ENCODE data around the gene PEPD.

Gene PEPD

DNA sequence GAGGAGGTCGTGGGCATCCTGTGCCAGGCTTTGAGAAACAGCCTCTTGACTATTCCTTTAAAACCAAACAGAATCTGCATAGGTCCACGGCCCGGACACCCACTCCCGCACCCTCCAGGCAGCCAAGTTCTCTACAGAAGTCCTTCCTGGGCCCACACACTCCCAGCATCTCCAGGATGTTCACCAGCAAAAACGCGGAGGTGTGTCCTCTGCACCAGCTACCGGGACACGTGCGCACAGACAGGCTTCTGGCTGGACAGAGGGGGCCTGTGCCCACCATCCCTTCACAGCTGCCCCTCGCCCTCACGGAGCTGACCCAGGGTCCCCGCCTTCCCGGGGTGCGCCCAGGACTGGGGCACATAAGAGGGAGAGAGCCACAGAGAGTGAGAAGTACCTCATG lies 103.8 kb downstream of the PEPD start:
- H2AFZ ChIP-seq (ENCODE audit: low read depth, low read length), result no peak overlapping the region
- H3K27me3 ChIP-seq (ENCODE audit: control insufficient read depth in 1 of 2, insufficient read depth in 1 of 2, low read length in 2 of 2), result no peaks in the 10 kb centered on the region
- H4K8ac ChIP-seq (ENCODE audit: low read length), result no peak overlapping the region
- H3K4ac ChIP-seq (ENCODE audit: low read depth in 1 of 2, low read length in 2 of 2), result no peak overlapping the region
- no peak overlapping the region for H3K18ac ChIP-seq (ENCODE audit: low read depth in 1 of 2, low read length in 2 of 2)
- WGBS, result over 99% methylated on average over 14 of the region's 14 CpGs
- H3K4me1 ChIP-seq (ENCODE audit: control insufficient read depth, insufficient read depth, low read depth, low read length), result peaks cover 12% of the 10 kb centered on the region
- no peak overlapping the region for H3K14ac ChIP-seq (ENCODE audit: low read length in 2 of 2)
- H3K9ac ChIP-seq (ENCODE audit: low read length), result no peak overlapping the region
- no peak overlapping the region for H2AK5ac ChIP-seq (ENCODE audit: low read length, severe bottlenecking)
- H3K27ac ChIP-seq (ENCODE audit: low read length, poor library complexity, severe bottlenecking), result no peak overlapping the region
- H3K4me2 ChIP-seq (ENCODE audit: low read length, poor library complexity, severe bottlenecking), result no peak overlapping the region
- no peak overlapping the region for H4K91ac ChIP-seq (ENCODE audit: low read length)
- H2BK12ac ChIP-seq (ENCODE audit: low read length in 2 of 2), result no peak overlapping the region
- H3K4me3 ChIP-seq (ENCODE audit: insufficient read depth in 1 of 2, low read depth in 1 of 2, low read length in 2 of 2), result no peak overlapping the region
- no peak overlapping the region for H2BK5ac ChIP-seq (ENCODE audit: low read depth, low read length, poor library complexity, severe bottlenecking)
- no peaks in the 10 kb centered on the region for H3K79me1 ChIP-seq (replicated peaks; ENCODE audit: low read length, poor library complexity, severe bottlenecking)
- H3K9me3 ChIP-seq (ENCODE audit: control insufficient read depth, low read length), result no peaks in the 10 kb centered on the region
- H3K36me3 ChIP-seq (ENCODE audit: control insufficient read depth in 1 of 2, insufficient read depth in 2 of 2, low read depth in 1 of 2, low read length in 2 of 2), result peaks cover 0 to 15% of the 10 kb centered on the region in 2 experiments
- H3K23ac ChIP-seq (ENCODE audit: low read length in 2 of 2), result no peak overlapping the region
- DNase-seq, result no peak
- no peak overlapping the region for H2BK120ac ChIP-seq (ENCODE audit: low read depth, low read length)
- H2BK15ac ChIP-seq (ENCODE audit: low read depth, poor library complexity, severe bottlenecking), result no peak overlapping the region

DNA sequence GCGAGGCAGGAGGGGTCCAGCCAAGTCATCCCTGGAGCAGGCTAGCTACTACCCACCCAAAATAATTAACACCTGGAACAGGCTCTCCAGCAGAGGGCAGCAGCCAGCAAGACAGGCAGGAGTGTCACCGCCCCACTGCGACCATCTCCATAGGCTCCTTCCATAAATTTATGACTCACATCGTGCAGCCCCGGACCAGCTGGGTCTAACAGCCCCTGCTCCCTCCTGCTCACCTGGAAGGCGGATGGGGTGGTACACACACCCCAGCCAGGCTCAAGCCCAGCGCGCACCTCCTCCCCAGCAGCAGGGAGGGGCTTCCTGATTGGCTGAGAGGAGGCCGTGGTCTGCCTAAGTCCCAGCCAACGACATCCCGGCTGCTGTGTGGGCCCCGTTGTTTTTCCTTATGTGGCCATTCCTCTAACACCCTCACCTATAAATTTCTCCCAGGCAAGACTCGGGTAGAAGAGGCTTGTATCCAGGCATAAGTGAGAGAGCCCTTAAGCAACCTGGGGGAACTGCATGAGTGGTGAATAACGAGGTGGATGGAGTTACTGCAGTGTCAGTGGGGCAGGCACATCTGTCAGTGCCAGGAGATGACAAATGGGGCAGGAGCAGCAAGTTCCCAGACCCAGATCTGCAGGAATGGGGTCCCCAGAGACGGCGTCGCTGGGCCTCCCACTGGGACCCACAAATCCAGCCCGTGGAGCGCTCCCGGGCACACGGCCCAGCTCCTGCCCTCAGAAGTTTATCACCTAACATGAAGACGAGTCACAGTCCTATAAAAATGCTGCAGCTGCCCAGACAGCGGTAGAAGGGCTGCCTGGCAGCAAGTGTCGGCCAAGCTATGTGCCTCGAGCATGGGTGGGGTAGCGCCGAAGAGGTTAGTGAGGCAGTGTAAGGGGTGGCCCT lies 105.0 kb downstream of the PEPD start:
- no peak overlapping the region for H2BK120ac ChIP-seq (ENCODE audit: low read depth, low read length)
- H2AFZ ChIP-seq (ENCODE audit: low read depth, low read length), result no peak overlapping the region
- H4K8ac ChIP-seq (ENCODE audit: low read length), result no peak overlapping the region
- H3K4me1 ChIP-seq (ENCODE audit: control insufficient read depth, insufficient read depth, low read depth, low read length), result peaks cover 12% of the 10 kb centered on the region
- H3K18ac ChIP-seq (ENCODE audit: low read depth in 1 of 2, low read length in 2 of 2), result no peak overlapping the region
- H2BK12ac ChIP-seq (ENCODE audit: low read length in 2 of 2), result no peak overlapping the region
- no peak overlapping the region for H3K27ac ChIP-seq (ENCODE audit: low read length, poor library complexity, severe bottlenecking)
- H3K4me2 ChIP-seq (ENCODE audit: low read length, poor library complexity, severe bottlenecking), result peak overlapping the region; percentile 60
- H2AK5ac ChIP-seq (ENCODE audit: low read length, severe bottlenecking), result no peak overlapping the region
- H3K4me3 ChIP-seq (ENCODE audit: insufficient read depth in 1 of 2, low read depth in 1 of 2, low read length in 2 of 2), result no peak overlapping the region
- no peak overlapping the region for H4K91ac ChIP-seq (ENCODE audit: low read length)
- no peak overlapping the region for H3K23ac ChIP-seq (ENCODE audit: low read length in 2 of 2)
- no peaks in the 10 kb centered on the region for H3K79me1 ChIP-seq (replicated peaks; ENCODE audit: low read length, poor library complexity, severe bottlenecking)
- no peaks in the 10 kb centered on the region for H3K9me3 ChIP-seq (ENCODE audit: control insufficient read depth, low read length)
- DNase-seq, result peak; percentile 62
- H3K14ac ChIP-seq (ENCODE audit: low read length in 2 of 2), result no peak overlapping the region
- 56% methylated on average over 27 of the region's 27 CpGs for WGBS
- no peak overlapping the region for H3K9ac ChIP-seq (ENCODE audit: low read length)
- no peaks in the 10 kb centered on the region for H3K27me3 ChIP-seq (ENCODE audit: control insufficient read depth in 1 of 2, insufficient read depth in 1 of 2, low read length in 2 of 2)
- H3K4ac ChIP-seq (ENCODE audit: low read depth in 1 of 2, low read length in 2 of 2), result no peak overlapping the region
- no peak overlapping the region for H2BK5ac ChIP-seq (ENCODE audit: low read depth, low read length, poor library complexity, severe bottlenecking)
- H2BK15ac ChIP-seq (ENCODE audit: low read depth, poor library complexity, severe bottlenecking), result no peak overlapping the region
- H3K36me3 ChIP-seq (ENCODE audit: control insufficient read depth in 1 of 2, insufficient read depth in 2 of 2, low read depth in 1 of 2, low read length in 2 of 2), result peaks cover 0 to 19% of the 10 kb centered on the region in 2 experiments

DNA sequence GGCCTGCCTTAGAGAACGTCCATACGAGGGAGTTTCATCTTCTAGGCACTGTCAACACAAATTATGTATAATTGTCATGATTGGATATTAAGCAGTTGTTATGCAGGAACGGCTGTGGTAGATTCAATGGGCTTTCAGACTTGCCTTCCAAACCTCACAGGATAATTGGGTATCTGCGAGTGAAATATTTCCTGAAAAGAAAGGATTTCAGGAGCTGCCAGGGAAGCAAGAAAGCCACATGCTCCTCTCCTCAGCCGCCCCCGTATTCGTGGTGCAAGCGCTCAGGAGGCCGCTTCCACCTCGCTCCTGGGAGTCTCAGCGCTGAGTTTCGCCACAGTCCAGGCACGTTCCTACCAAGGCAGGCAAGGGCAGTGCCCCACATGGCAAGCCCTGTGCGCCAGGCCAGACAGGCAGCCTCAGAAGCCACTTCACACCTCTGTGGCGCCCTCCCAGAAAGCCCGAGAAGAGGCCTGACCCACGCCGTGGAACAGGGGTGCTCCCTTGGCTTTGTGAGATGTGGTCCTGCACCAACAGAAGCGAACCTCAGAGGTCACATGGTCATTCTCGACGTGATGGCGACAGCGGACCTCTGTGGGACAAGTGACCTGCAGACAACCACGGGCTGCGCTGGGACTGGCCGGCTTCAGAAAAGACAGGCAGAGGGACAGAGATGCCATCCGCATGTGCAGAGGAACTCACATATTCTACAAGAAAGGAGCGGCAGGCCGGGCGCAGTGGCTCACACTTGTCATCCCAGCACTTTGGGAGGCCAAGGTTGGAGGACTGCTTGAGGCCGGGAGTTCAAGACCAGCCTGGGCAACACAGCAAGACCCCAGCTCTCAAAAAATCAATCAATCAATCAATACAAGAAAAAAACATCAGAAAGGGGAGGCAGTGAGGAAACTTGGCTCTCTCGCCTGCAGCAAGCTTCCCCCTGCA lies 106.7 kb downstream of the PEPD start:
- no peak overlapping the region for H3K4me2 ChIP-seq (ENCODE audit: low read length, poor library complexity, severe bottlenecking)
- H3K9me3 ChIP-seq (ENCODE audit: control insufficient read depth, low read length), result no peaks in the 10 kb centered on the region
- no peak overlapping the region for H2AFZ ChIP-seq (ENCODE audit: low read depth, low read length)
- no peak overlapping the region for H3K9ac ChIP-seq (ENCODE audit: low read length)
- no peak overlapping the region for H2BK12ac ChIP-seq (ENCODE audit: low read length in 2 of 2)
- no peak overlapping the region for H2BK120ac ChIP-seq (ENCODE audit: low read depth, low read length)
- H3K27me3 ChIP-seq (ENCODE audit: control insufficient read depth in 1 of 2, insufficient read depth in 1 of 2, low read length in 2 of 2), result no peaks in the 10 kb centered on the region
- WGBS, result 93% methylated on average over 30 of the region's 32 CpGs
- no peak overlapping the region for H2AK5ac ChIP-seq (ENCODE audit: low read length, severe bottlenecking)
- no peaks in the 10 kb centered on the region for H3K79me1 ChIP-seq (replicated peaks; ENCODE audit: low read length, poor library complexity, severe bottlenecking)
- H3K4me3 ChIP-seq (ENCODE audit: insufficient read depth in 1 of 2, low read depth in 1 of 2, low read length in 2 of 2), result peak overlapping the region in 1 of 2 experiments; percentile 3
- no peak overlapping the region for H3K27ac ChIP-seq (ENCODE audit: low read length, poor library complexity, severe bottlenecking)
- no peak overlapping the region for H4K8ac ChIP-seq (ENCODE audit: low read length)
- H2BK15ac ChIP-seq (ENCODE audit: low read depth, poor library complexity, severe bottlenecking), result no peak overlapping the region
- DNase-seq, result no peak
- peaks cover 12% of the 10 kb centered on the region for H3K4me1 ChIP-seq (ENCODE audit: control insufficient read depth, insufficient read depth, low read depth, low read length)
- H3K18ac ChIP-seq (ENCODE audit: low read depth in 1 of 2, low read length in 2 of 2), result no peak overlapping the region
- no peak overlapping the region for H4K91ac ChIP-seq (ENCODE audit: low read length)
- peaks cover 0 to 35% of the 10 kb centered on the region in 2 experiments for H3K36me3 ChIP-seq (ENCODE audit: control insufficient read depth in 1 of 2, insufficient read depth in 2 of 2, low read depth in 1 of 2, low read length in 2 of 2)
- no peak overlapping the region for H3K14ac ChIP-seq (ENCODE audit: low read length in 2 of 2)
- no peak overlapping the region for H2BK5ac ChIP-seq (ENCODE audit: low read depth, low read length, poor library complexity, severe bottlenecking)
- no peak overlapping the region for H3K4ac ChIP-seq (ENCODE audit: low read depth in 1 of 2, low read length in 2 of 2)
- H3K23ac ChIP-seq (ENCODE audit: low read length in 2 of 2), result no peak overlapping the region

All from mesenchymal stem cell (in vitro differentiated cells and primary cell).